Upper lobe of left lung (tissue), 6 donors: ENCODE data around the gene CMC2. TPM values are rescaled to one million over a fixed set of nuclear protein-coding genes. Genes with fewer than 3 reads are reported as not detected.
A peak's percentile ranks its signal among the peaks of the same experiment; 100 is the strongest.

Experiments used
- ATAC-seq, 2 donors: fragments of 200-7000 bp; cut with Tn5 transposase; one replicate each; pipeline ENCODE4 v1.9.1; 2022; ENCODE audit warnings: mild to moderate bottlenecking in 2 of 2, moderate library complexity in 2 of 2; ENCODE audit not compliant: low FRiP score in 2 of 2
- DNase-seq, 2 donors: peaks; one replicate each; pipeline ENCODE4 v3.0.0-alpha.2; 2019 to 2020
- H3K27ac ChIP-seq, 4 donors: fragments of 200-600 bp; sonication (generic); one replicate each; pipeline ENCODE4 v1.5.1; 2016 to 2019
- H3K27me3 ChIP-seq, 4 donors: fragments of 200-600 bp; sonication (generic); one replicate each; pipeline ENCODE4 v1.5.1; 2017 to 2019
- H3K36me3 ChIP-seq, 4 donors: fragments of 200-600 bp; sonication (generic); one replicate each; pipeline ENCODE4 v1.5.1; 2016 to 2019
- H3K4me1 ChIP-seq, 4 donors: fragments of 200-600 bp; sonication (generic); one replicate each; pipeline ENCODE4 v1.5.1; 2018 to 2019
- H3K4me3 ChIP-seq, 4 donors: fragments of 200-600 bp; sonication (generic); one replicate each; pipeline ENCODE4 v1.5.1; 2017 to 2019; ENCODE audit warnings: mild to moderate bottlenecking in 2 of 4, moderate library complexity in 1 of 4
- H3K9me3 ChIP-seq, 4 donors: fragments of 200-600 bp; sonication (generic); one replicate each; pipeline ENCODE4 v1.5.1; 2018 to 2019
- CTCF ChIP-seq, 6 experiments: fragments of 450-650 bp in 4 of 6; fragments of 200-600 bp in 2 of 6; sonication (generic) in 2 of 6; IDR thresholded peaks; one replicate each; pipeline ENCODE4 v1.5.1; 2016 to 2019; ENCODE audit warnings: antibody characterized with exemption in 6 of 6
- EP300 ChIP-seq, 4 donors: sonication (generic); formaldehyde crosslinking; IDR thresholded peaks; one replicate each; pipeline ENCODE4 v1.5.1; 2017; ENCODE audit warnings: antibody characterized with exemption in 4 of 4, control low read depth in 2 of 4
- POLR2A ChIP-seq, 4 donors: fragments of 450-650 bp; IDR thresholded peaks; one replicate each; pipeline ENCODE4 v1.5.1; 2016 to 2017; ENCODE audit warnings: antibody characterized with exemption in 4 of 4, mild to moderate bottlenecking in 2 of 4
- POLR2AphosphoS5 ChIP-seq, 2 donors: sonication (generic); formaldehyde crosslinking; IDR thresholded peaks; one replicate each; pipeline ENCODE4 v1.5.1; 2017; ENCODE audit warnings: antibody characterized with exemption in 2 of 2
- WGBS, 2 donors: methylation state at CpG; one replicate each; pipeline ENCODE4 v1.1.5; 2017 to 2018; 5-methylcytosine and 5-hydroxymethylcytosine counted together
- total RNA-seq, 6 donors: library from RNA; depleted of rRNA in 4 of 6; stranded (reverse); fragments of >200 nt in 4 of 6; gene quantifications; one replicate each; pipeline versions ENCODE4 v1.1.0 to v1.2.1, GENCODE V29; 2016 to 2021
- donor health status: DM: no; HTN: no; CAD: no; lungs with moderate emphysema.
- donor health status: DM: no; HTN: yes; CAD: no; lungs with severe emphysema.

Gene CMC2
- total RNA-seq, 6 donors from 2014 or later = 9.8 to 51.7 (median 33.9) TPM

GRCh38 chr16:80992676-80993293 lies 13.9 kb downstream of the CMC2 start:
- WGBS, 2 donors = 52 to 59% methylated on average over 3 of the region's 3 CpGs
- ATAC-seq = no peak
- H3K9me3 ChIP-seq = no peaks in the 10 kb centered on the region
- H3K4me1 ChIP-seq = peaks cover 0 to 7% (median 0%) of the 10 kb centered on the region in 4 donors
- H3K27me3 ChIP-seq = no peaks in the 10 kb centered on the region
- TF ChIP-seq POLR2AphosphoS5 (IDR thresholded peaks at IDR 0.05) (no peak), POLR2A (IDR thresholded peaks at IDR 0.05) (no peak), EP300 (IDR thresholded peaks at IDR 0.05) (no peak), CTCF (IDR thresholded peaks at IDR 0.05) (no peak)
- H3K27ac ChIP-seq = peak overlapping the region in 1 of 4 donors; percentile 29
- DNase-seq = no peak
- no peak overlapping the region for H3K4me3 ChIP-seq
- H3K36me3 ChIP-seq = peaks cover 0 to 5% (median 2%) of the 10 kb centered on the region in 4 donors

GRCh38 chr16:80991792-80992430 lies 14.8 kb downstream of the CMC2 start:
- Histone ChIP-seq H3K9me3 (no peaks in the 10 kb centered on the region), H3K4me3 (no peak overlapping the region), H3K27ac (no peak overlapping the region), H3K27me3 (no peaks in the 10 kb centered on the region), H3K36me3 (peaks cover 0 to 5% (median 2%) of the 10 kb centered on the region in 4 donors), H3K4me1 (no peaks in the 10 kb centered on the region)
- WGBS, 2 donors = 58 to 62% methylated on average over 6 of the region's 6 CpGs
- ATAC-seq (no peak), DNase-seq (no peak)
- TF ChIP-seq POLR2A (IDR thresholded peaks at IDR 0.05) = no peak
- no peak for TF ChIP-seq EP300 (IDR thresholded peaks at IDR 0.05)
- TF ChIP-seq CTCF (IDR thresholded peaks at IDR 0.05) = no peak
- TF ChIP-seq POLR2AphosphoS5 (IDR thresholded peaks at IDR 0.05) = no peak

- no peaks in the 10 kb centered on the region for H3K9me3 ChIP-seq
- H3K27ac ChIP-seq = no peak overlapping the region
- no peaks in the 10 kb centered on the region for H3K27me3 ChIP-seq
- WGBS, 2 donors = 80 to 83% methylated on average over 2 of the region's 2 CpGs
- peaks cover 0 to 5% (median 2%) of the 10 kb centered on the region in 4 donors for H3K36me3 ChIP-seq
- H3K4me1 ChIP-seq = no peaks in the 10 kb centered on the region
- DNase-seq = no peak
- TF ChIP-seq POLR2AphosphoS5 (IDR thresholded peaks at IDR 0.05) = no peak
- no peak for ATAC-seq
- no peak overlapping the region for H3K4me3 ChIP-seq
These were observed 15.7 kb downstream of the CMC2 start for GRCh38 chr16:80990978-80991377.

- Histone ChIP-seq H3K27me3 (no peaks in the 10 kb centered on the region), H3K36me3 (peaks cover 0 to 5% (median 2%) of the 10 kb centered on the region in 4 donors), H3K27ac (no peak overlapping the region), H3K9me3 (no peaks in the 10 kb centered on the region), H3K4me3 (no peak overlapping the region), H3K4me1 (no peaks in the 10 kb centered on the region)
- WGBS, 2 donors = 96 to 100% methylated on average over 3 of the region's 3 CpGs
- TF ChIP-seq CTCF (IDR thresholded peaks at IDR 0.05) = no peak
- no peak for TF ChIP-seq EP300 (IDR thresholded peaks at IDR 0.05)
- no peak for TF ChIP-seq POLR2AphosphoS5 (IDR thresholded peaks at IDR 0.05)
- no peak for TF ChIP-seq POLR2A (IDR thresholded peaks at IDR 0.05)
- ATAC-seq (no peak), DNase-seq (no peak)
These were observed 16.1 kb downstream of the CMC2 start for GRCh38 chr16:80990577-80990976.

- H3K4me1 ChIP-seq = no peaks in the 10 kb centered on the region
- no peaks in the 10 kb centered on the region for H3K27me3 ChIP-seq
- 47 to 48% methylated on average over 2 of the region's 2 CpGs for WGBS, 2 donors
- no peak for TF ChIP-seq CTCF (IDR thresholded peaks at IDR 0.05)
- TF ChIP-seq EP300 (IDR thresholded peaks at IDR 0.05) = no peak
- no peak for TF ChIP-seq POLR2A (IDR thresholded peaks at IDR 0.05)
- no peak for TF ChIP-seq POLR2AphosphoS5 (IDR thresholded peaks at IDR 0.05)
- ATAC-seq = no peak
- H3K36me3 ChIP-seq = peaks cover 0 to 5% (median 2%) of the 10 kb centered on the region in 4 donors
- H3K4me3 ChIP-seq = no peak overlapping the region
- no peak for DNase-seq
- no peaks in the 10 kb centered on the region for H3K9me3 ChIP-seq
- H3K27ac ChIP-seq = no peak overlapping the region
These were observed 16.9 kb downstream of the CMC2 start for GRCh38 chr16:80989801-80990200.
